Fibroblast of skin of right biceps (primary cell): Measurements from ENCODE around the gene INAVA.
"Not testable (repeated sequence)": the region's sequence is repeated elsewhere in the genome, so short reads cannot be mapped to it uniquely, and the experiment has no call there.

Source experiments
- DNase-seq: peaks from one replicate; pipeline ENCODE4 v3.0.0-alpha.2; 2013

INAVA gene

DNA sequence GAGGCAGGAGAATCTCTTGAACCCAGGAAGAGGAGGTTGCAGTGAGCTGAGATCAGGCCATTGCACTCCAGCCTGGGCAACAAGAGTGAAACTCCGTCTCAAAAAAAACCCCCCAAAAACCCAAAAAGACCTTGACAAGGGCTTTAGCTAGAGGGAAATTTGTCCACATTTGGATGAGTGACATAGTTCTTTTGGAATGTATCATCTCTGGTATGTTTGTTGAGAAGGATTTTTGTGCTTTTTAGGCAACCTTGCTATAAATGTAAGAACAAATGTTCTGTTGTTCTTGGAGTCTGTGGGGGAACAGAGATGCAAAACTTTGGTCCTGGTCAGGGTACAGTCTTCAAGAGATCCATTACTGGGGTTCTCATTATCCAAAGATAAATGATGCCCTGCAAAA lies 28.9 kb downstream of the INAVA start:
- peak; percentile 29 for DNase-seq

DNA sequence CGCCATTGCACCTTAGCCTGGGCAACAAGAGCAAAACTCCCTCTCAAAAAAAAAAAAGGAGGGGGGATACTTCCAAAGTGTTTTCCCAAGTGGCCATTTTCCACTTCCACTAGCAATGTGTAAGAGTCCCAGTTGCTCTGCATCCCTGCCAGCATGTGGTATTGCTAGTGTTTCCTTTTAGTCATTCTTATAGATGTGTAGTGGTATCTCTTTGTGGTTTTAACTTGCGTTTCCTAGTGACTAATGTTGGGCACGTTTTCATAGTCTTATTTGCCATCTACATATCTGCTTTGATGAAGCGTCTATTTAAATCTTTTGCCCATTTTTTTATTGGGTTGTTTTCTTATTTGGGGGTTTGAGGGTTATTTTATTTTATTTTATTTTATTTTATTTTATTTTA lies 31.1 kb downstream of the INAVA start:
- peak; percentile 36 for DNase-seq

GRCh38 chr1:200929530-200930278 lies 35.0 kb downstream of the INAVA start:
- no peak for DNase-seq

DNA sequence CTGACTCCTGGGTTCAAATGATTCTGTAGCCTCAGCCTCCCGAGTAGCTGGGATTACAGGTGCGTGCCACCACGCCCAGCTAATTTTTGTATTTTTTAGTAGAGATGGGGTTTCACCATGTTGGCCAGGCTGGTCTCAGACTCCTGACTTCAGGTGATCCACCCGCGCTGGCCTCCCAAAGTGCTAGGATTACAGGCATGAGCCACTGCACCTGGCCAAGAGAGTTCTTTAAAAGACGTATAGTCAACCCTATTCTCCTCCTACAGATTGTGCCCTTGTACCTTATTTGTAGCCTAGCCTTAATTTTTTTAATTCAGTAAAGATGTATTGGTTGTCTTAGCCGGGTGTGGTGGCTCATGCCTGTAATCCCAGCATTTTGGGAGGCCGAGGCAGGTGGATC lies 35.6 kb downstream of the INAVA start:
- DNase-seq = not testable (repeated sequence)

DNA sequence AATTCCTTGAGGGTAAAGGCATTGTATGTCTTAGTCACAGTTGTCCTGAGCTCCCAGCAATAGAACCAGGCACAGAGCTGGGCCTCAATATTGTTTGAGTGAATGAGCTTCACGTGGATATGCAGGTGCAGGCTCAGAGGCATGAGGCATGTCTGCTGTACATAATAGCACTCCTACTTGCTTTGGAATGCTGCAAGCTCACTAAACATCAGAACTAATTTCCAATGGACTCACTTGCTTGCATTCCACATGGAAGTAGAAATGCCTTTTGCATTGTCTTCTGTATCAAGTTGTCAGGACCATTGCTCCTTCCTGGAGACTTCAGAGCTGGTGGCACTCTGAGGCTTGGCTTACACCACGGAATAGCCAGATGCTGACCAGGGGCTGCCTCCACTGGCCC lies 37.1 kb downstream of the INAVA start:
- DNase-seq = no peak

- DNase-seq = no peak
These were observed 40.1 kb downstream of the INAVA start for GRCh38 chr1:200934676-200935245.

GRCh38 chr1:200935286-200935962 lies 40.7 kb downstream of the INAVA start:
- not testable (repeated sequence) for DNase-seq

DNA sequence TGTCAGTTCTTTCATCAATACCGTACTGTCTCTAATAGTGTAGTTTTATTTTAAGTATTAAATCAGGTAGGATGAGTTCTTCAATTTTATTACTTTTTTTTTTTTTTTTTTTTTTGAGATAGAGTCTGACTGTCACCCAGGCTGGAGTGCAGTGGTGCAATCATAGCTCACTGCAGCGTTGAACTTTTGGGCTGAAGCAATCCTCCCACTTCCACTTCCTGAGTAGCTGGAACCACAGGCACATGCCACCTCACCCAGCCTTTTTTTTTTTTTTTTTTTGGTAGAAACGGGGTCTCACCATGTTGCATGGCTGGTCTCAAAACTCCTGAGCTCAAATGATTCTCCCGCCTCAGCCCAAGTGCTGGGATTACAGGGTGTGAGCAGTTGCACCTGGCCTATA lies 44.3 kb downstream of the INAVA start:
- DNase-seq = no peak

- DNase-seq = no peak
These were observed 50.4 kb downstream of the INAVA start for GRCh38 chr1:200945111-200945510.

DNA sequence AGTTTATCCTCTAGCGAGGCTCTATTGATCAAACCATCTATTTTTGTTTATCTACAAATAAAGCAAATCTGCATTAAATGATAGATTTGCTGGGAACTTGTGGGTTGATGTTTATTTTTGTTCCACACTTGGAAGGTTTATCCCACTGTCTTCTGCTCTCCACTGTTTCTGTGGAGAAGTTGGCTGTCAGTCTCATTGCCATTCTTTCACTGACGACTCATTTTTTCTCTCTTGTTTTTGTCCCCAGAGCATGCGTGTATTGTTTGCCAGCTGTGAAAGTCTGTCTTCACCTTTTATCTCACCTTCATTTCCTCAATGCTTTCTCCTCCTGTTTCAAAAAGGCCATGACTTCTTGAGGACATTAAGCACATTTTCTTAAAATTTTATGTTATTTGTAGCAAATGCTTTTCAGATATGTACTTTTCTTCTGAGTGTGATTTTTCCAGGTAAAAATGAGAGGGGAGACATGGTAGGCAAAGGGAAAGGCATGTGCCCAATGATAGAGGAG lies 52.4 kb downstream of the INAVA start:
- DNase-seq = no peak

DNA sequence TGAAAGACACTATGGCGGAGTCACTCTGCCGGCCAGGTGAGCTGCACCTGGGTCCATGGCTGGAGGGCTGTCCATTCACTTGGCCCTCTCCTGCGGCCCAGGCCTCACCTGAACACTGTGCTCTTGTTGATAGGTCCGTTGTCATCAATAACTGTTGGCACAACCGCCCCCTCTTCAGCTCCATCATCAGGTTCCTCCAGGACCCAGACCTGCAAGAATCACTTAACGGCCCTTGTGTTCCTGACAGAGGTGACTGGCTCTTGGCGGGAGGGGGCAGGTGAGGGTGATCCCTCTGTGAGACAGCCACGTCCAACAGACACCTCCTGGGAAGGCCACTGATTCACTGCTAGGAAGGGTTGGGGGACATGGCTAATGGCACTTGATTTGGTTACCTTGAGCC lies 54.9 kb downstream of the INAVA start:
- DNase-seq = no peak

DNA sequence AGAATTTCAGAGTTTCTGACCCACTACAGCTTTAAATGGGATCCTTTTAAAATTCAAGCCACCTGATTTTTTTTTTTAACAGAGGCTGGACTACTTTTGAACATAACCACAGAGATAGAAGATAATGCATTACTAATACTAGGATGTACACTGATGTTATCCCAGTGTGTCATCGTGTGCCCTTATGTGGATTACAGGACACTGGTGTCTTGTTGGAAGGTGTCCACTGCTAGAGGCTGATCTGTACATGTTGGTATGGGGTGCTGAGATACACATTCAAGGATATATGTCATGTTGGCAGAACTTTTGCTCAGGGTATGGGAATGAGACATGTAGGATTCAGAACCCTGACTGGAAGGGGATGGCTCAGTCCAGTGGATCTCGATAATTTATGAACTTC lies 56.3 kb downstream of the INAVA start:
- peak; percentile 30 for DNase-seq

DNA sequence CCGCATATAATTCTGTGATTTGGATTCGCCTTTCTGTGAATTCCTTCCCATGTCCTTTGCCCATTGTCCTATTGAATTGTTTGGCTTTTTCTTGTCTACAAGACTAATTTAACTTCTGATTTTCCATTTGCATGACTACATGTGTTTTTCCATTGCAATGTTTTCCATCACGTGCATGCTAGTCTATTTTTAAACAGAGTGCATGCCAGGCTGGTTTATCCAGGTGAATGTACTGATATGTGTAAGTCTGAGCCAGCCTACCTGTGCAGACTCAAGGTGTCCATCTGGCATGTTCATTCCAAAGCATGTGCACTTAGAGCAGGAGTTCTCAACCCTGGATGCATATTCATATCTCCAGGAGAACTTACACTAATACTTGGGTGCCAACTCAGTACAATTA lies 59.7 kb downstream of the INAVA start:
- no peak for DNase-seq

DNA sequence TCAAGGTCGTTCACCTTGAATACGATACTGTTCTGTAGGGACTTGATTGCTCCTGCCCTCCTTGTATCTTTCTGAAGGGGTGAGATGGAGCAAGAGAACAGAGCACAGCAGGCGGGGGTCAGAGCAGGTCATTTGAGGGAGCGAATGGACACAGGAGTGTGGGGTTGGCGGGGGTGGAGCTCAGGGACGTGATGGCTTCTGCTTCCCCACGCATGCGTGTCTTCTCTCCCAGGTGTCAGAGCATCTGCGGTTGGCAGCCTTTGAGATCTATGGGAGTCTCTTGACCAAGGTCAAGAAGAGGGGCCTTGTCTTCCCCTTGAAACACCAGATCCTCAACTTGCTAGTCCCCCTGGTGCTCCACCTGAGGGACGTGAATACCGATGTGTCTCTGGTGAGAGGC lies 63.9 kb downstream of the INAVA start:
- no peak for DNase-seq

GRCh38 chr1:200959411-200959921 lies 64.8 kb downstream of the INAVA start:
- no peak for DNase-seq

- DNase-seq = no peak
These were observed 65.7 kb downstream of the INAVA start for GRCh38 chr1:200960236-200960947.

- no peak for DNase-seq
These were observed 66.2 kb downstream of the INAVA start for GRCh38 chr1:200960948-200961340.

- DNase-seq = not testable (repeated sequence)
These were observed 67.5 kb downstream of the INAVA start for GRCh38 chr1:200962151-200962550.

DNA sequence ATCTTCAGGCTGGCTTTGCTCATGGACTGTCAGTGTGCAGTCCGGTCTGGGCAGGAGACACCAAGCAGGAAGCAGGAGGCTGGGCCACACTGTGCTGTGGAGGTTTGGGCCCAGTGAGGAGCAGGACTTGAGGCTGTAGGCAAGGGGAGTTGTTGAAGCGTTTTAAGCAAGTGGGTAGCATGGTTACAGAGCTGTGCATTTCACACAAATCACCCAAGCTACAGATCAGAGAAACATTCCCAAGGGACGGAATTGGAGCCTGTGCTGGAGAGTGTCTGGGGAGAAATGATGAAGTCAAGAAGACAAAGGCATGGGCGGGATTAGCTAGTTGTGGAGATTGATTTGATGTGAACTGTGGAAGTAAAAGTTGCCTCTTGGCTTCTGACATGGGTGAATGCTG lies 67.9 kb downstream of the INAVA start:
- DNase-seq = no peak

GRCh38 chr1:200963076-200963475 lies 68.4 kb downstream of the INAVA start:
- DNase-seq = no peak

GRCh38 chr1:200963888-200964287 lies 69.2 kb downstream of the INAVA start:
- DNase-seq = not testable (repeated sequence)
